GM21529 (cell line): ENCODE results near the gene ANGPT4.
"Not testable (repeated sequence)": the region's sequence is repeated elsewhere in the genome, so short reads cannot be mapped to it uniquely, and the experiment has no call there.

Source experiments
- ATAC-seq: cut with Tn5 transposase; IDR thresholded peaks from one replicate; pipeline ENCODE4 v1.9.1; 2021; ENCODE audit not compliant: unreplicated experiment

The ANGPT4 gene

GRCh38 chr20:906703-907270 is 9.3 kb downstream of the ANGPT4 start:
- no peak for ATAC-seq

GRCh38 chr20:906001-906520 is 10.1 kb downstream of the ANGPT4 start:
- ATAC-seq: no peak

- no peak for ATAC-seq
Observed at GRCh38 chr20:905396-905961, 10.7 kb downstream of the ANGPT4 start.

GRCh38 chr20:904039-904545 is 12.0 kb downstream of the ANGPT4 start:
- ATAC-seq: no peak

- not testable (repeated sequence) for ATAC-seq
Observed at GRCh38 chr20:897436-897835, 18.7 kb downstream of the ANGPT4 start.

- no peak for ATAC-seq
Observed at GRCh38 chr20:896501-897025, 19.6 kb downstream of the ANGPT4 start.

- not testable (repeated sequence) for ATAC-seq
Observed at GRCh38 chr20:892371-892770, 23.8 kb downstream of the ANGPT4 start.

- ATAC-seq: no peak
Observed at GRCh38 chr20:891706-892080, 24.4 kb downstream of the ANGPT4 start.

GRCh38 chr20:891058-891705 is 25.0 kb downstream of the ANGPT4 start:
- no peak for ATAC-seq

- no peak for ATAC-seq
Observed at GRCh38 chr20:890666-891057, 25.5 kb downstream of the ANGPT4 start.

- ATAC-seq: no peak
Observed at GRCh38 chr20:889932-890463, 26.1 kb downstream of the ANGPT4 start.

- no peak for ATAC-seq
Observed at GRCh38 chr20:889106-889505, 27.0 kb downstream of the ANGPT4 start.

GRCh38 chr20:888057-888456 is 28.1 kb downstream of the ANGPT4 start:
- ATAC-seq: no peak

GRCh38 chr20:887137-887536 is 29.0 kb downstream of the ANGPT4 start:
- no peak for ATAC-seq

- ATAC-seq: no peak
Observed at GRCh38 chr20:884983-885952, 30.9 kb downstream of the ANGPT4 start.

- ATAC-seq: no peak
Observed at GRCh38 chr20:881783-882144, 34.4 kb downstream of the ANGPT4 start.

GRCh38 chr20:881051-881782 is 34.9 kb downstream of the ANGPT4 start:
- no peak for ATAC-seq

- no peak for ATAC-seq
Observed at GRCh38 chr20:879626-880025, 36.5 kb downstream of the ANGPT4 start.

- ATAC-seq: no peak
Observed at GRCh38 chr20:878511-879307, 37.4 kb downstream of the ANGPT4 start.
